LNCAP (cell line): ENCODE measurements around the gene NF1.
A peak's percentile ranks its signal among the peaks of the same experiment; 100 is the strongest.

Experiments used
- TF ChIP-seq, protein P1 (sequence below): fragments of 450-650 bp; IDR thresholded peaks from 2 replicates; pipeline ENCODE4 v1.5.1; 2017; ENCODE audit warnings: mild to moderate bottlenecking

The NF1 gene

DNA sequence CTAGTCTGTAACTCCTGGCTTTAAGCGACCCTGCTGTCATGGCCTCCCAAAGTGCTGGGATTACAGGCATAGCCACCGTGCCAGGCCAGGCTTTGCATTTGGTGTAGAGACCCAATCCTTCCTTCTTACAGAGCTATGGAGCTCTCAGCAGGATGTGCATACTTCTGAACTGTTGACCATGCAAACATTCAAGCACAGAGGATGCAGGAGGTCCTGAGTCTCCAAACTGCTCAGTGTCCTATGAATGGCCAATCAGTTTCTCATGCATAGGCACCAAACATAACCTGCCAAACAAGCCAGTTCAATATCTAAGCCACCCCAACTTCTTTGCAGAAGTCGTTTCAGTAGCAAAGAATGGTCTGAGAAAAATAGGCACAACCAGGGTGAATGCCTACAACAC is 40.0 kb upstream of the NF1 start:
- TF ChIP-seq, protein P1, sequence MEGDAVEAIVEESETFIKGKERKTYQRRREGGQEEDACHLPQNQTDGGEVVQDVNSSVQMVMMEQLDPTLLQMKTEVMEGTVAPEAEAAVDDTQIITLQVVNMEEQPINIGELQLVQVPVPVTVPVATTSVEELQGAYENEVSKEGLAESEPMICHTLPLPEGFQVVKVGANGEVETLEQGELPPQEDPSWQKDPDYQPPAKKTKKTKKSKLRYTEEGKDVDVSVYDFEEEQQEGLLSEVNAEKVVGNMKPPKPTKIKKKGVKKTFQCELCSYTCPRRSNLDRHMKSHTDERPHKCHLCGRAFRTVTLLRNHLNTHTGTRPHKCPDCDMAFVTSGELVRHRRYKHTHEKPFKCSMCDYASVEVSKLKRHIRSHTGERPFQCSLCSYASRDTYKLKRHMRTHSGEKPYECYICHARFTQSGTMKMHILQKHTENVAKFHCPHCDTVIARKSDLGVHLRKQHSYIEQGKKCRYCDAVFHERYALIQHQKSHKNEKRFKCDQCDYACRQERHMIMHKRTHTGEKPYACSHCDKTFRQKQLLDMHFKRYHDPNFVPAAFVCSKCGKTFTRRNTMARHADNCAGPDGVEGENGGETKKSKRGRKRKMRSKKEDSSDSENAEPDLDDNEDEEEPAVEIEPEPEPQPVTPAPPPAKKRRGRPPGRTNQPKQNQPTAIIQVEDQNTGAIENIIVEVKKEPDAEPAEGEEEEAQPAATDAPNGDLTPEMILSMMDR, result no peak

DNA sequence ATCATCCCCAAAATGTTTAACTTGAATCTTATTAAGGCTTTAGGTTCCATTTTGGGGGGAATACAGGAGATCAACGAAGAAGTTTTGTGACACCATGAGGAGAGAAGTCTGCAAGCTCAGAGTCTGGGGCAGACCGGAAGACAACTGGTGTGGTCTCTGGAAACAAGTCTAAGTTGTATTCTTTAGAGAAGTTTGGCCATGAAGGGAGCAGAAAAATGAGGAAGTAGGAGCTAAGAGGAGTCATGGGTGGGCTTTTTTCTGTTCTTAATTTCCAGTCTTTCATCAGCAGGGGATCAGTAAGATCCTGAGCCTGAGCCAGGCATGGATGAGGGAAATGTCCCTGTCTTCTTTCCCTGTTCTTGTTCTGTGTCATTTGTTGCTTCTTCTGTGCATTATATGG is 35.8 kb upstream of the NF1 start:
- TF ChIP-seq, protein P1, result no peak

DNA sequence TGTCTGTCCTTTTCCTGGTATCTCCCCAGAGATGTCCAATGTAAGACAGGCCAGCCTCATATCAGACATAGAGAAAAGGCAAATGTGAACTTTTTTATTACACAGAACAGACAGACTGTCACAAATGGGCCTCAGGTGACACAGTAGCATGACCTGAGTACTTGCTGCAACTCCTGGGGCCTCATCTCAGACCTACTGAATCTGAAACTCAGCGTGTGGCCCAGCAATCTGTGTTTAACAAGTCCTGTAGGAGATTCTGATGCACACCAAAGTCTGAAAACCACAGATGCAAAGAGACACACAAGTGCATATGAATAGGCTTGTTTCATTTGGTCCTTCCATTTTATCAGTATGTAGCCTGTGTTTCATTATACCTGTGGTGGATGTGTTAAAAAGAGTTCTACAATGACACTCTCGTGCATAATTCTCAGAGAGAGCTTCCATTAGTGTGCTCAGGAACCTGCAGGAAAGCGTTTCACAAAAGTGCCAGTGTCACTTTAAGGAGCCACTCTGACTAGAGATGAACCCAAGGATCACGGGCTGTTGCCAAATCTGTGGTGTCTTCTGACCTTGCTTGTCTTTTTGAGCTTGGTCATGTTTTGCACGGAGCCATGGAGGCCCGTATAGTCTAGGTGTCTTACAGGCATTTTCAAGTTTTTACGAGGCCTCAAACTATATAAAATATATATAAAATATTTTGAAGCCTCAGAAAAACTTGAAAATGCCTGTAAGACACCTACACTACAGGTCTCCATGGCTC is 33.8 kb upstream of the NF1 start:
- TF ChIP-seq, protein P1, result no peak

DNA sequence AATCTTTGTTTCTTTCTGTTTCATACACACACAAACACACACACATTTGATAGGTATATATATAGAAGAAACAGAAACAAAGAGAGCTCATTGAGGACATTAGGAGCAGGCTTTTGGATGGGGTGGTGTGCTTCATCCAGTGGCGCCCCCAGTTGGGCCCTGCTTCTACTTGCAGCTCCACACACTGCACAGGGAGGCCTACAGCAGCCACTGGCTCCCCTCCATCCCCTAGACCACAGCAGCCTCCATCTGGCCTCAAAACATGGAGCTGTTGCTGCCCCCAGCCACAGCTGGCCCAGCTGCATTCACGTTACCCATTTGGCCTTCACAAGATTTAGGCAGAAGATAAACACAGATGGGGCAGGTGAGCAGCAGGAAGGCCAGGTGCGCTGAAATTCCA is 33.1 kb upstream of the NF1 start:
- TF ChIP-seq, protein P1, result no peak

DNA sequence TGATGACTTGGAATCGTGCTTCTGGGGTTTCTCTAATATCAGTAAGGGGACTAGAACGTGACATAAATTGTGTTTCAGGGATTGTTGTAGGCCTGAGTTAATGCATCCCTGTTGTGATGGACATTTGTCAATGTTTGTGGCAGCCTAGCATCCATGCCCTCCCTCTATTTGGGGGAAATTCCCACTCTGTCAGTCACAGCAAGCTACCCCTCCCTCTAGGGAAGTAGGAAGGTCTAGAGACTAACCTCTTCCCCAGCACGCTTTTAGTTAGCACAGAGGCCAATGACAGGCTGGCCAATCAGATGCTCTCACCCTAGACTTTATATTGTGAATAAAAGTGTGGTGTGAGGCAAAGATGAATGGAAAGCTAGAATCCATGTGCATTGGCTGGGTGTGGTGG is 32.4 kb upstream of the NF1 start:
- TF ChIP-seq, protein P1, result no peak

DNA sequence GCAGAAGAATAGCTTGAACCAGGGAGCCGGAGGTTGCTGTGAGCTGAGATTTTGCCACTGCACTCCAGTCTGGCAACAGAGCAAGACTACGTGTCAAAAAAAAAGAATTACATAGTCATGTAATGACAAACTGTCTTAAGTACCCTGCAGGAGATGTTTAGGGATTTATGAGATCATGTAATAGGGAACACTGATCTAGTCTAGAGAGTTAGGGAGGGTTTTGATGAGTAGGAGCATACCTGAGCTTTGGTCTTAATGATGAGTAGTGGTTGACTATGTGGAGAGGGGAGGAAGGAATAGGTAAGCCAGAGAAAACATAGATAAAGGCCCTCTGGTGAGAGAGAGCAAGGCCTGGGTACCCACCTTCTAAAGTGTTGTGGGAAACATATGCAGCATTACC is 30.1 kb upstream of the NF1 start:
- TF ChIP-seq, protein P1, result no peak

DNA sequence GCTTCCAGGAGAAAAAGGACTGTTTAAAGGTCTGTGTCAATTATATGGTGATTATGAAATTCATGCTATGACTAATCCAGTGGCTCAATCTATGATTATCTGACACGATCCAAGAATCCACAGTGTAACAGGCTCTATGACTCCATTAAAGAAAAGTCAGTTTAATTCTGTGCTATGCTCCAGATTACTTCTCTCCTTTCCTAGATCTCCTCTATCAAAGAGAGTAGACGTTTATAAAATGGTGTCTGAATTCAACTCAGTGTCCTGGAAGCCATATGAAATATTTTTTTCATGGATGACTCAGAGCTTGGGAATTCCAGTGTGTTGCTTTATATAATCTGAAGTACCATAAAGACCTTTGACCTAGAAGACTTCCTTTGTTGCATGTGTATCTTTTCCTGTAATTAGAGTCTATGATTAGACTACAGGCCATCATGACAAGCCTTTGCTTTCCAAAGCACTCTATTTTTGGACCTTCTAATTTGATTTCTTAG is 27.0 kb upstream of the NF1 start:
- TF ChIP-seq, protein P1, result no peak

DNA sequence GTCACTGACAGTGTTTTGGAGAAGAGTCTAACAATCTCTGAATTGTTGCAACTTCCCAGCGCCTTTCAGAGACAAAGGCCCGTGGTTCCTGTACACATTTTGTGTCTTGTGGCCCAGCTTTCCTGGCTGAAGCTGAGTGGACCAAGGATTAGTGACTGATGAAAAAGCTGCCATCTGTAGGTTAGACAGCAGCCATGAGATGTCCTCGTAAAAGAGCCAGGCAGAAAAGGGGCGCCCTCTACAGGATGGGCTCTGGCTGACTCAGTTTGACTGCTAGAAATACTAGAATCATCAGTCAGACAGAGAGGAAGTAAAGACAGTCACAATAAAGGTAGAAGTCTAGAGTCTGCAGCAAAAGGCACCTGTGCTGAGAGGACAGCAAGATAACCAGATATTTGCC is 26.5 kb upstream of the NF1 start:
- TF ChIP-seq, protein P1, result peak; percentile 36; the same call in 1 of the 2 replicates
